ENCODE measurements around the gene ZSWIM4. TPM values are rescaled to one million over a fixed set of nuclear protein-coding genes. Genes with fewer than 3 reads are reported as not detected.

The ZSWIM4 gene
- polyA plus RNA-seq, 3 donors: 0.19 to 1.1 (median 0.23) TPM

DNA sequence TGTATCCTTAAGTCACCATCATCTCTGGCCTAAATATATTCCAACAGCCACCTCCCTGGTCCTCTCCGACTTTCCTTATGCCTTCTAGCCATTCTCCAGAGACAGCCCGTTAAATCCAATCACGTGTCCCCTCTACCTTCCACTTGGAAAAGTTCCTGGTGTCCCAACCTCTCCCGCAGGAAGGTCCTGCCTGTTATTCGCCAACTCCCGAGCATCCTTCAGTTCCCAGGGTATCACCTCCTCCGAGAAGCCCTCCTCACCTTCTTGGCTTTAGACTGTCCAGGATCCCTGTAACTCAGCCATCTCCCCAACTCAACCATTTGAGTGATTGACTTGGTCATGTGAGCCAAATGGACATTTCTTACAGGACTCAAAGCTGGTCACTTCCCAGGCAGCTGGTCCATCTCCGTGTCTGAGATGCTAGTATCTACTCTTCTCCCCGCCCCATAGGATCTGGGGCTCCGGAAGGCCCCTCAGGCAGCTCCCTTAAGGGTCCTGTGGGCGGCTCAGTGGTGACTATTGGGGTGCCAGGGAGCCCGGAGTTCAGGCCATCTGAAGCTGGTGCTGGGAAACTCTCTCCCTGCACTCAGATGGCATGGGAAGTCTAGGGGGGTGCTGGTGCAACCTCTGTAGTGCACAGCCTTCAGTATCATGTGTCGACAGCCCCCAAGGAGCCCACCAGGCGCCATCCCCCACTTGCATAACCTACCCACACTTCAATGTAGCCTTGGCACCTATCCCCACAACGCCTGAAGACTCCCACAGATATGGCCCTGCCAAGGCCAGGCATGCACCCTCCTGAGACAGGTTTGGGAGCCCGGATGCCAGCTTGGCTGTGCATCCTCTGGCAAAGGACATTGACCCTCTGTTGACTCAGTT lies 53.8 kb downstream of the ZSWIM4 start:
- peaks cover 0 to 8% of the 10 kb centered on the region in 2 donors for H3K36me3 Mint-ChIP-seq
- H3K27me3 Mint-ChIP-seq (ENCODE audit: low read depth in 3 of 3): peaks cover 0 to 5% (median 2%) of the 10 kb centered on the region in 3 donors
- Histone ChIP-seq H3K9ac (ENCODE audit: insufficient read depth, low read length, poor library complexity, severe bottlenecking) (no peak overlapping the region), H2AFZ (ENCODE audit: insufficient read depth, low read depth, low read length, poor library complexity, severe bottlenecking) (no peak overlapping the region), H3K36me3 (replicated peaks in 1 of 2; ENCODE audit: control insufficient read depth in 1 of 2, insufficient read depth in 2 of 2, low read length in 2 of 2) (no peaks in the 10 kb centered on the region), H3K4me3 (replicated peaks in 1 of 3; ENCODE audit: low read depth in 2 of 3, low read length in 3 of 3) (no peak overlapping the region), H3K27ac (ENCODE audit: low read depth in 1 of 2, low read length in 2 of 2) (peak overlapping the region in 1 of 2 donors; percentile 54), H3K4me2 (replicated peaks; ENCODE audit: extremely low read depth, low read length, poor library complexity, severe bottlenecking) (no peak overlapping the region), H3K27me3 (ENCODE audit: control insufficient read depth in 2 of 2, insufficient read depth in 2 of 2, low read length in 2 of 2) (no peaks in the 10 kb centered on the region), H3K9me3 (replicated peaks in 1 of 2; ENCODE audit: control insufficient read depth in 1 of 2, insufficient read depth in 1 of 2, low read length in 2 of 2) (no peaks in the 10 kb centered on the region), H4K20me1 (ENCODE audit: insufficient read depth, low read length) (no peaks in the 10 kb centered on the region), H3K79me2 (ENCODE audit: insufficient read depth, low read length) (peaks cover under 1% of the 10 kb centered on the region), H3K4me1 (ENCODE audit: control insufficient read depth in 1 of 2, insufficient read depth in 2 of 2, low read length in 2 of 2) (peaks cover 56 to 57% of the 10 kb centered on the region in 2 donors)
- peak in 1 of 3 donors; percentile 19 for DNase-seq
- H3K4me3 Mint-ChIP-seq: no peak overlapping the region
- H3K4me1 Mint-ChIP-seq: peaks cover 56% of the 10 kb centered on the region
- TF ChIP-seq, protein P1, sequence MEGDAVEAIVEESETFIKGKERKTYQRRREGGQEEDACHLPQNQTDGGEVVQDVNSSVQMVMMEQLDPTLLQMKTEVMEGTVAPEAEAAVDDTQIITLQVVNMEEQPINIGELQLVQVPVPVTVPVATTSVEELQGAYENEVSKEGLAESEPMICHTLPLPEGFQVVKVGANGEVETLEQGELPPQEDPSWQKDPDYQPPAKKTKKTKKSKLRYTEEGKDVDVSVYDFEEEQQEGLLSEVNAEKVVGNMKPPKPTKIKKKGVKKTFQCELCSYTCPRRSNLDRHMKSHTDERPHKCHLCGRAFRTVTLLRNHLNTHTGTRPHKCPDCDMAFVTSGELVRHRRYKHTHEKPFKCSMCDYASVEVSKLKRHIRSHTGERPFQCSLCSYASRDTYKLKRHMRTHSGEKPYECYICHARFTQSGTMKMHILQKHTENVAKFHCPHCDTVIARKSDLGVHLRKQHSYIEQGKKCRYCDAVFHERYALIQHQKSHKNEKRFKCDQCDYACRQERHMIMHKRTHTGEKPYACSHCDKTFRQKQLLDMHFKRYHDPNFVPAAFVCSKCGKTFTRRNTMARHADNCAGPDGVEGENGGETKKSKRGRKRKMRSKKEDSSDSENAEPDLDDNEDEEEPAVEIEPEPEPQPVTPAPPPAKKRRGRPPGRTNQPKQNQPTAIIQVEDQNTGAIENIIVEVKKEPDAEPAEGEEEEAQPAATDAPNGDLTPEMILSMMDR (IDR thresholded peaks at IDR 0.05): no peak
- intact Hi-C loops (cut with micrococcal nuclease): loop anchor here (10.0 kb wide), 2 partner anchors 694 to 1064 kb away; partner anchors contain the start of genes IER2 (in 1 of the 2) and STX10 (in 1 of the 2)
- H3K9me3 Mint-ChIP-seq: no peaks in the 10 kb centered on the region
- WGBS (ENCODE audit: insufficient coverage): 87% methylated on average over 11 of the region's 16 CpGs
- H3K27ac Mint-ChIP-seq: peak overlapping the region; percentile 81 to 100 (median 99)

DNA sequence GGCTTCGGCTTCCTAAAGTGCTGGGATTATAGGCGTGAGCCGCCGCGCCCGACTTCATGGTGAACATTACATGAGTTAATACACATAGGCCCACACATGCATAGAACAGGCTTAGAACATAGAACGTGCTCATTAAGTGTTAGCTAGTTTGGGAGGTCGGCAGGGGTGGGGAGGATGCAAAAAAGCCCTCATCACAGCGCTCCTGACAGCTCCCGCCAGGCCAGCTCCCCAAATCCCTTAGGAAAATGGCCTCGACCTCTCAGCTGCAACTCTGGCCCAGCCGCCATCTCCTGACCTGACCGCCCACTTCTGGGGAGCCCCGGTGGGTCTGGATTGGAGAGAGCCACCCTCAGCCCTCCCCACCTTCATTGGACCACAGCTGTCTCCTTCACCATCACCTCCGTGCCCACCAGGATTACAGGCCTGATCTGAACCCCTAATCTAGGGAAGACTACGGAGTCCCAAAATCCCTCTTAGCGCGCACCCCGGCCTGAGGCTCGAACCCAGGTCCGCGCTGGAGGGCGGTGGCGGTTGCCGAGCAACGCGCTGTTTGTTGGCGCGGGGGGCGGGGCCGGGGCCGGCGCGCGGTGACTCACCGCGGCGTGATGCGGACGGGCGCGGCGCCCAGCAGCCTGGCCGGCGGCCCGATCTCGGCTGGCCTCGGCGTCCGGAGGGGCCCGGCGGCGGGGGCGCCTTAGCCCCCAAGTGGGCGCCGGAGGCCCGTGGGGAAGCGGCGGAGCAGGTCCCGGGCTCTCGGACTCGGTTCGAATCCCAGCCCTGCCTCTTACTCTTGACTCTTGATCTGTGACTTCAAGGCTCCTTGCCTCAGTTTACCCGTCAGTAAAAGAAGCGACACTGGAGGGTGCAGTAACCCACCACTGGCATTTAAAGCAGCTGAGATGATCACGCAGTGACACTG lies 55.0 kb downstream of the ZSWIM4 start:
- Mint-ChIP-seq H3K36me3 (peaks cover 0 to 2% of the 10 kb centered on the region in 2 donors), H3K4me1 (peaks cover 48% of the 10 kb centered on the region), H3K4me3 (peak overlapping the region; percentile 80 to 88), H3K27ac (peak overlapping the region; percentile 99 to 100 (median 99)), H3K27me3 (ENCODE audit: low read depth in 3 of 3) (peaks cover 0 to 5% (median 2%) of the 10 kb centered on the region in 3 donors), H3K9me3 (no peaks in the 10 kb centered on the region)
- Histone ChIP-seq H3K4me2 (replicated peaks; ENCODE audit: extremely low read depth, low read length, poor library complexity, severe bottlenecking) (peak overlapping the region; percentile 40), H3K4me3 (replicated peaks in 1 of 3; ENCODE audit: low read depth in 2 of 3, low read length in 3 of 3) (peak overlapping the region; percentile 27 to 37 (median 34)), H3K9ac (ENCODE audit: insufficient read depth, low read length, poor library complexity, severe bottlenecking) (peak overlapping the region; percentile 90), H3K9me3 (replicated peaks in 1 of 2; ENCODE audit: control insufficient read depth in 1 of 2, insufficient read depth in 1 of 2, low read length in 2 of 2) (no peaks in the 10 kb centered on the region), H2AFZ (ENCODE audit: insufficient read depth, low read depth, low read length, poor library complexity, severe bottlenecking) (no peak overlapping the region), H3K27me3 (ENCODE audit: control insufficient read depth in 2 of 2, insufficient read depth in 2 of 2, low read length in 2 of 2) (no peaks in the 10 kb centered on the region), H3K4me1 (ENCODE audit: control insufficient read depth in 1 of 2, insufficient read depth in 2 of 2, low read length in 2 of 2) (peaks cover 46 to 53% of the 10 kb centered on the region in 2 donors), H4K20me1 (ENCODE audit: insufficient read depth, low read length) (no peaks in the 10 kb centered on the region), H3K27ac (ENCODE audit: low read depth in 1 of 2, low read length in 2 of 2) (peak overlapping the region; percentile 84 to 99), H3K79me2 (ENCODE audit: insufficient read depth, low read length) (no peaks in the 10 kb centered on the region), H3K36me3 (replicated peaks in 1 of 2; ENCODE audit: control insufficient read depth in 1 of 2, insufficient read depth in 2 of 2, low read length in 2 of 2) (no peaks in the 10 kb centered on the region)
- TF ChIP-seq, protein P1 (IDR thresholded peaks at IDR 0.05): no peak
- peak; percentile 81 to 88 (median 84) for DNase-seq
- 7% methylated on average over 57 of the region's 66 CpGs for WGBS (ENCODE audit: insufficient coverage)
- intact Hi-C loops (cut with micrococcal nuclease): loop anchor here (2.0 to 10.0 kb wide), 4 partner anchors 13 to 1065 kb away; partner anchors contain the start of genes IER2 (in 1 of the 2) and STX10 (in 1 of the 2)

All from CD14-positive monocyte (primary cell).